H1 (cell line): ENCODE results near the gene LNPK. TPM values are rescaled to one million over a fixed set of nuclear protein-coding genes. Genes with fewer than 3 reads are reported as not detected.

ENCODE experiments used
- CTCF ChIA-PET: fragments of 300-600 bp; sonication (Branson Sonifier 250); formaldehyde crosslinking; loops from one replicate; lab custom pipeline; 2021; ENCODE audit not compliant: partially characterized antibody; lab: Charles Lee
- POLR2A ChIA-PET: fragments of 300-600 bp; sonication (Branson Sonifier 250); formaldehyde crosslinking; loops from one replicate; lab custom pipeline; 2021; ENCODE audit warnings: inconsistent platforms; ENCODE audit not compliant: partially characterized antibody; lab: Charles Lee
- DNase-seq, 2 experiments: peaks; one replicate each; pipeline versions ENCODE4 v3.0.0 to v3.0.0-alpha.2; 2010 to 2022; ENCODE audit warnings: low spot score in 2 of 2, low read depth in 1 of 2, mixed read lengths in 1 of 2
- FAIRE-seq: peaks from 2 replicates; lab custom pipeline; 2011; peaks lifted over from hg19 to GRCh38; lab: Jason Lieb, UNC
- H2AFZ ChIP-seq: 2 replicates; pipeline ENCODE4 v1.8.1; 2012; ENCODE audit warnings: low read length, inconsistent platforms
- H2AK5ac ChIP-seq: 2 replicates; pipeline ENCODE4 v1.6.1; 2013; ENCODE audit warnings: low read depth, low read length
- H2BK120ac ChIP-seq: replicated peaks from 2 replicates; pipeline ENCODE3; 2013; ENCODE audit warnings: low read depth, low read length, inconsistent platforms
- H2BK12ac ChIP-seq: 2 replicates; pipeline ENCODE4 v1.6.1; 2013; ENCODE audit warnings: low read depth, low read length
- H2BK15ac ChIP-seq: 2 replicates; pipeline ENCODE4 v1.6.1; 2013; ENCODE audit warnings: low read length
- H2BK20ac ChIP-seq: 2 replicates; pipeline ENCODE4 v1.6.1; 2013; ENCODE audit warnings: low read length
- H2BK5ac ChIP-seq: 2 replicates; pipeline ENCODE4 v1.6.1; 2013; ENCODE audit warnings: low read depth, low read length
- H3K14ac ChIP-seq: 2 replicates; pipeline ENCODE4 v1.6.1; 2013; ENCODE audit warnings: inconsistent platforms; ENCODE audit not compliant: insufficient read length
- H3K18ac ChIP-seq: 2 replicates; pipeline ENCODE4 v1.6.1; 2013; ENCODE audit warnings: low read length; ENCODE audit errors: extremely low read depth
- H3K23ac ChIP-seq: 2 replicates; pipeline ENCODE4 v1.6.1; 2013; ENCODE audit warnings: inconsistent platforms; ENCODE audit not compliant: insufficient read length
- H3K23me2 ChIP-seq: 2 replicates; pipeline ENCODE4 v1.6.1; 2013; ENCODE audit warnings: low read depth, low read length
- H3K27ac ChIP-seq: 2 replicates; pipeline ENCODE4 v1.6.1; 2011; ENCODE audit warnings: low read depth, low read length, inconsistent platforms
- H3K27me3 ChIP-seq, 4 experiments: replicated peaks in 1 of 4; 1 replicate in 1 of 4; 2 replicates in 3 of 4; pipeline versions ENCODE4 v1.6.1 to v1.8.1; 2011 to 2013; ENCODE audit warnings: low read length in 3 of 4, mild to moderate bottlenecking in 3 of 4, inconsistent platforms in 2 of 4, mixed read lengths in 2 of 4, moderate library complexity in 1 of 4; ENCODE audit not compliant: control insufficient read depth in 3 of 4, insufficient read depth in 3 of 4; ENCODE audit errors: extremely low read depth in 1 of 4
- H3K36me3 ChIP-seq, 4 experiments: 2 replicates each; pipeline versions ENCODE4 v1.6.1 to v1.8.1; 2011 to 2013; ENCODE audit warnings: mild to moderate bottlenecking in 4 of 4, low read length in 3 of 4, moderate library complexity in 2 of 4, control low read depth in 1 of 4, inconsistent platforms in 1 of 4; ENCODE audit not compliant: insufficient read depth in 4 of 4, control insufficient read depth in 2 of 4
- H3K4ac ChIP-seq: replicated peaks from 2 replicates; pipeline ENCODE3; 2013; ENCODE audit warnings: low read length, low read depth, mixed read lengths, inconsistent platforms; ENCODE audit not compliant: insufficient read length
- H3K4me1 ChIP-seq, 4 experiments: replicated peaks in 1 of 4; 1 replicate in 1 of 4; 2 replicates in 3 of 4; pipeline versions ENCODE4 v1.6.1 to v1.8.1; 2011 to 2013; ENCODE audit warnings: low read length in 3 of 4, inconsistent platforms in 2 of 4, mixed read lengths in 1 of 4; ENCODE audit not compliant: insufficient read depth in 4 of 4, control insufficient read depth in 3 of 4
- H3K4me2 ChIP-seq, 2 experiments: 2 replicates each; pipeline versions ENCODE4 v1.6.1 to v1.8.1; 2011 to 2013; ENCODE audit warnings: low read depth in 2 of 2, low read length in 2 of 2, control low read depth in 1 of 2, inconsistent platforms in 1 of 2, mild to moderate bottlenecking in 1 of 2; ENCODE audit not compliant: insufficient read depth in 1 of 2
- H3K4me3 ChIP-seq, 4 experiments: fragments of 200-600, 300-600 bp in 1 of 4; sonication (generic), shearing (Covaris generic), sonication (Bioruptor Twin) in 1 of 4; 2 replicates each; pipeline versions ENCODE4 v1.5.1 to v1.8.1; 2011 to 2016; ENCODE audit warnings: low read length in 4 of 4, low read depth in 3 of 4, control low read depth in 2 of 4, inconsistent platforms in 2 of 4, mild to moderate bottlenecking in 2 of 4, mixed read lengths in 1 of 4, moderate library complexity in 1 of 4; ENCODE audit not compliant: insufficient read depth in 2 of 4; ENCODE audit errors: extremely low read depth in 1 of 4
- H3K56ac ChIP-seq: replicated peaks from 2 replicates; pipeline ENCODE3; 2013; ENCODE audit warnings: low read depth, mild to moderate bottlenecking, mixed read lengths, low read length, inconsistent platforms; ENCODE audit not compliant: insufficient read length
- H3K79me1 ChIP-seq: 2 replicates; pipeline ENCODE4 v1.6.1; 2013; ENCODE audit warnings: low read depth, low read length, control low read depth
- H3K79me2 ChIP-seq, 2 experiments: 2 replicates each; pipeline versions ENCODE4 v1.6.1 to v1.8.1; 2012 to 2013; ENCODE audit warnings: low read length in 2 of 2, mild to moderate bottlenecking in 2 of 2, inconsistent platforms in 1 of 2; ENCODE audit not compliant: insufficient read depth in 2 of 2, control insufficient read depth in 1 of 2
- H3K9ac ChIP-seq, 4 experiments: replicated peaks in 1 of 4; 1 replicate in 1 of 4; 2 replicates in 3 of 4; pipeline versions ENCODE4 v1.6.1 to v1.8.1; 2011 to 2013; ENCODE audit warnings: low read depth in 3 of 4, low read length in 3 of 4, control low read depth in 2 of 4, mild to moderate bottlenecking in 2 of 4, moderate library complexity in 2 of 4, inconsistent platforms in 1 of 4; ENCODE audit errors: extremely low read depth in 1 of 4
- H3K9me3 ChIP-seq, 2 experiments: 2 replicates each; pipeline versions ENCODE4 v1.6.1 to v1.8.1; 2012 to 2013; ENCODE audit warnings: mild to moderate bottlenecking in 2 of 2, moderate library complexity in 2 of 2, control low read depth in 1 of 2, inconsistent platforms in 1 of 2, low read depth in 1 of 2, low read length in 1 of 2, mixed read lengths in 1 of 2; ENCODE audit not compliant: insufficient read depth in 2 of 2
- H4K20me1 ChIP-seq, 2 experiments: replicated peaks in 1 of 2; 2 replicates each; pipeline versions ENCODE3 to v1.8.1; 2011 to 2013; ENCODE audit warnings: inconsistent platforms in 2 of 2, low read length in 2 of 2, mild to moderate bottlenecking in 1 of 2; ENCODE audit not compliant: insufficient read depth in 2 of 2, control insufficient read depth in 1 of 2
- H4K5ac ChIP-seq: 2 replicates; pipeline ENCODE4 v1.6.1; 2013; ENCODE audit warnings: low read length, low read depth, mixed read lengths, inconsistent platforms; ENCODE audit not compliant: insufficient read length
- H4K8ac ChIP-seq: 2 replicates; pipeline ENCODE4 v1.8.0; 2013; ENCODE audit warnings: mild to moderate bottlenecking, moderate library complexity, low read length, inconsistent platforms; ENCODE audit not compliant: insufficient read depth; ENCODE audit errors: extremely low read depth
- H4K91ac ChIP-seq: replicated peaks from 2 replicates; pipeline ENCODE3; 2013; ENCODE audit warnings: low read length, mixed read lengths, inconsistent platforms; ENCODE audit not compliant: insufficient read length
- CBX5 ChIP-seq: fragments of 300-800, 300-1000 bp; sonication (generic); IDR thresholded peaks from 2 replicates; pipeline ENCODE4 v1.7.1; 2016; ENCODE audit warnings: antibody characterized with exemption, low read length, low read depth
- CTCF ChIP-seq, 3 experiments: IDR thresholded peaks; 1 replicate in 2 of 3; 2 replicates in 1 of 3; pipeline versions ENCODE4 v1.5.1 to v1.6.1; 2011; ENCODE audit warnings: low read length in 3 of 3, mild to moderate bottlenecking in 3 of 3, inconsistent platforms in 2 of 3, low read depth in 1 of 3, moderate library complexity in 1 of 3; ENCODE audit not compliant: insufficient read depth in 1 of 3; ENCODE audit errors: control extremely low read depth in 1 of 3
- RAD21 ChIP-seq, 2 experiments: IDR thresholded peaks in 1 of 2; conservative IDR thresholded peaks in 1 of 2; 2 replicates each; pipeline ENCODE4 v1.6.1; 2011; ENCODE audit warnings: low read depth in 2 of 2, low read length in 2 of 2, improper control_type of control experiment in 1 of 2, inconsistent platforms in 1 of 2, mild to moderate bottlenecking in 1 of 2, moderate library complexity in 1 of 2
- SP2 ChIP-seq: IDR thresholded peaks from 2 replicates; pipeline ENCODE4 v1.6.1; 2012; ENCODE audit warnings: mild to moderate bottlenecking, low read length, inconsistent platforms
- TCF12 ChIP-seq: IDR thresholded peaks from 2 replicates; pipeline ENCODE4 v1.6.1; 2011; ENCODE audit warnings: low read depth, mild to moderate bottlenecking, low read length
- WGBS, 2 experiments: shearing (Covaris generic) in 1 of 2; methylation state at CpG; one replicate each; pipeline versions ENCODE4 v1.1.6 to v1.1.7; 2013 to 2015; ENCODE audit warnings: low lambda C conversion rate in 2 of 2, mixed read lengths in 2 of 2, inconsistent platforms in 1 of 2, low coverage in 1 of 2, missing lambda C conversion rate in 1 of 2; ENCODE audit not compliant: insufficient replicate concordance in 2 of 2, insufficient coverage in 1 of 2, insufficient read length in 1 of 2; ENCODE audit errors: extremely low coverage in 1 of 2, missing lambda C conversion rate in 1 of 2; 5-methylcytosine and 5-hydroxymethylcytosine counted together
- polyA plus RNA-seq, 7 experiments: library from polyadenylated mRNA; depleted of rRNA in 3 of 7; stranded (reverse) in 5 of 7; unstranded in 2 of 7; fragments of >200 nt in 5 of 7; fragments of 200-250 nt in 2 of 7; gene quantifications; 1 replicate in 5 of 7; 2 replicates in 1 of 7; 4 replicates in 1 of 7; pipeline versions ENCODE4 v1.2.1 to v1.2.3, GENCODE V29; 2011 to 2013; ENCODE audit warnings: missing spikeins in 2 of 7, mixed read lengths in 2 of 7
- total RNA-seq: library from RNA; stranded (reverse); fragmentation: NEBNext Ultra II Directional; extraction: Animal tissue kit (Norgen Biotek cat#: 25700); gene quantifications from 2 replicates; pipeline ENCODE4 v1.2.1, GENCODE V29; 2021

LNPK gene
- total and polyA plus RNA-seq, 2 of the 8 experiments (the other 6 are each of a cell fraction or from before 2014, with no cell fraction given): 3.1 to 10.3 TPM

- no peak overlapping the region for H3K56ac ChIP-seq
- H2AK5ac ChIP-seq: no peak overlapping the region
- H2BK12ac ChIP-seq: no peak overlapping the region
- H3K27me3 ChIP-seq: no peaks in the 10 kb centered on the region
- H2BK20ac ChIP-seq: no peak overlapping the region
- no peak for DNase-seq
- H2AFZ ChIP-seq: no peak overlapping the region
- no peak overlapping the region for H3K9ac ChIP-seq
- ChIA-PET POLR2A (no interaction called here), CTCF (interaction anchor here (2.4 kb wide), 1 partner anchor 13 kb away, joined by 7 read pairs; no protein-coding TSS in a partner anchor)
- H3K36me3 ChIP-seq: no peaks in the 10 kb centered on the region
- H3K79me2 ChIP-seq: no peaks in the 10 kb centered on the region
- H3K4me1 ChIP-seq: no peaks in the 10 kb centered on the region
- H3K4me2 ChIP-seq: no peak overlapping the region
- H3K9me3 ChIP-seq: no peaks in the 10 kb centered on the region
- 89% methylated on average over 3 of the region's 3 CpGs; no CpG with 5 or more reads in 1 of the 2 experiments for WGBS, 2 experiments
- no peaks in the 10 kb centered on the region for H3K23me2 ChIP-seq
- H2BK15ac ChIP-seq: no peak overlapping the region
- H4K5ac ChIP-seq: no peak overlapping the region
- H4K91ac ChIP-seq: no peak overlapping the region
- H4K20me1 ChIP-seq: no peaks in the 10 kb centered on the region
- H3K27ac ChIP-seq: no peak overlapping the region
- H3K4ac ChIP-seq: no peak overlapping the region
- H3K14ac ChIP-seq: no peak overlapping the region
- no peak overlapping the region for H2BK5ac ChIP-seq
- no peak overlapping the region for H3K4me3 ChIP-seq
- no peak overlapping the region for H3K18ac ChIP-seq
- H3K23ac ChIP-seq: no peak overlapping the region
- H4K8ac ChIP-seq: no peak overlapping the region
- FAIRE-seq: no peak
- no peak overlapping the region for H2BK120ac ChIP-seq
- H3K79me1 ChIP-seq: no peaks in the 10 kb centered on the region
- TF ChIP-seq CTCF (IDR thresholded peaks at IDR 0.05; ENCODE audit: control extremely low read depth in 1 of 3, insufficient read depth in 1 of 3, low read depth in 1 of 3, low read length in 3 of 3) (no peak), RAD21 (IDR thresholded peaks at IDR 0.05 in 1 of 2, conservative IDR thresholded peaks at IDR 0.05 in 1 of 2; ENCODE audit: low read depth in 2 of 2, low read length in 2 of 2) (no peak), TCF12 (no peak), SP2 (no peak), CBX5 (no peak)
These were observed 124.1 kb downstream of the LNPK start for GRCh38 chr2:175877845-175878544.
